Measurements from ENCODE around the gene GRAMD1B.

The GRAMD1B gene

GRCh38 chr11:123608945-123609344 lies 178.9 kb downstream of the GRAMD1B start:
- no peak for DNase-seq
- no peak overlapping the region for H3K27ac Mint-ChIP-seq
- H3K27me3 Mint-ChIP-seq, result no peaks in the 10 kb centered on the region
- H3K36me3 Mint-ChIP-seq (ENCODE audit: low read depth), result peaks cover 88% of the 10 kb centered on the region
- H3K4me3 Mint-ChIP-seq, result no peak overlapping the region
- H3K9me3 Mint-ChIP-seq, result no peaks in the 10 kb centered on the region
- H3K4me1 Mint-ChIP-seq (ENCODE audit: low read depth), result no peaks in the 10 kb centered on the region

- DNase-seq, result no peak
- Mint-ChIP-seq H3K27me3 (no peaks in the 10 kb centered on the region), H3K4me1 (ENCODE audit: low read depth) (no peaks in the 10 kb centered on the region), H3K9me3 (no peaks in the 10 kb centered on the region), H3K27ac (no peak overlapping the region), H3K4me3 (no peak overlapping the region), H3K36me3 (ENCODE audit: low read depth) (peaks cover 83% of the 10 kb centered on the region)
Measured at GRCh38 chr11:123611698-123612097, 181.6 kb downstream of the GRAMD1B start.

GRCh38 chr11:123616505-123617198 lies 186.6 kb downstream of the GRAMD1B start:
- DNase-seq, result no peak
- Mint-ChIP-seq H3K27me3 (no peaks in the 10 kb centered on the region), H3K36me3 (ENCODE audit: low read depth) (peaks cover 84% of the 10 kb centered on the region)

GRCh38 chr11:123622576-123622975 lies 192.5 kb downstream of the GRAMD1B start:
- no peaks in the 10 kb centered on the region for H3K4me1 Mint-ChIP-seq (ENCODE audit: low read depth)
- H3K36me3 Mint-ChIP-seq (ENCODE audit: low read depth), result peaks cover 55% of the 10 kb centered on the region
- no peaks in the 10 kb centered on the region for H3K27me3 Mint-ChIP-seq
- H3K27ac Mint-ChIP-seq, result no peak overlapping the region
- no peaks in the 10 kb centered on the region for H3K9me3 Mint-ChIP-seq
- no peak for DNase-seq
- no peak overlapping the region for H3K4me3 Mint-ChIP-seq

More at GRCh38 chr11:123616505-123617198, 186.6 kb downstream of the GRAMD1B start:
- Mint-ChIP-seq H3K27ac (no peak overlapping the region), H3K4me1 (ENCODE audit: low read depth) (no peaks in the 10 kb centered on the region), H3K9me3 (no peaks in the 10 kb centered on the region), H3K4me3 (no peak overlapping the region)

GRCh38 chr11:123624974-123625373 lies 194.9 kb downstream of the GRAMD1B start:
- H3K4me3 Mint-ChIP-seq, result no peak overlapping the region
- H3K27me3 Mint-ChIP-seq, result peaks cover 3% of the 10 kb centered on the region
- peaks cover 31% of the 10 kb centered on the region for H3K36me3 Mint-ChIP-seq (ENCODE audit: low read depth)
- no peaks in the 10 kb centered on the region for H3K9me3 Mint-ChIP-seq
- no peak overlapping the region for H3K27ac Mint-ChIP-seq
- H3K4me1 Mint-ChIP-seq (ENCODE audit: low read depth), result no peaks in the 10 kb centered on the region
- no peak for DNase-seq

GRCh38 chr11:123628936-123629683 lies 199.0 kb downstream of the GRAMD1B start:
- Mint-ChIP-seq H3K9me3 (no peaks in the 10 kb centered on the region), H3K27ac (peak overlapping the region; percentile 6), H3K4me3 (no peak overlapping the region), H3K4me1 (ENCODE audit: low read depth) (no peaks in the 10 kb centered on the region), H3K27me3 (peaks cover 6% of the 10 kb centered on the region), H3K36me3 (ENCODE audit: low read depth) (peaks cover 8% of the 10 kb centered on the region)
- DNase-seq, result no peak

- H3K36me3 Mint-ChIP-seq (ENCODE audit: low read depth), result peaks cover 5% of the 10 kb centered on the region
- H3K9me3 Mint-ChIP-seq, result no peaks in the 10 kb centered on the region
- no peak overlapping the region for H3K27ac Mint-ChIP-seq
- DNase-seq, result no peak
- no peaks in the 10 kb centered on the region for H3K4me1 Mint-ChIP-seq (ENCODE audit: low read depth)
- peaks cover 11% of the 10 kb centered on the region for H3K27me3 Mint-ChIP-seq
- no peak overlapping the region for H3K4me3 Mint-ChIP-seq
Measured at GRCh38 chr11:123630126-123630608, 200.1 kb downstream of the GRAMD1B start.

GRCh38 chr11:123640029-123640428 lies 210.0 kb downstream of the GRAMD1B start:
- Mint-ChIP-seq H3K27me3 (peaks cover 18% of the 10 kb centered on the region), H3K4me1 (ENCODE audit: low read depth) (peaks cover 2% of the 10 kb centered on the region), H3K36me3 (ENCODE audit: low read depth) (no peaks in the 10 kb centered on the region), H3K9me3 (no peaks in the 10 kb centered on the region), H3K4me3 (no peak overlapping the region), H3K27ac (no peak overlapping the region)
- DNase-seq, result no peak

GRCh38 chr11:123640677-123641494 lies 210.8 kb downstream of the GRAMD1B start:
- H3K27me3 Mint-ChIP-seq, result peaks cover 22% of the 10 kb centered on the region
- H3K36me3 Mint-ChIP-seq (ENCODE audit: low read depth), result no peaks in the 10 kb centered on the region
- peak; percentile 72 for DNase-seq
- no peak overlapping the region for H3K27ac Mint-ChIP-seq
- no peak overlapping the region for H3K4me3 Mint-ChIP-seq
- H3K9me3 Mint-ChIP-seq, result no peaks in the 10 kb centered on the region
- peaks cover 2% of the 10 kb centered on the region for H3K4me1 Mint-ChIP-seq (ENCODE audit: low read depth)

- Mint-ChIP-seq H3K4me3 (no peak overlapping the region), H3K27ac (no peak overlapping the region), H3K4me1 (ENCODE audit: low read depth) (peaks cover 2% of the 10 kb centered on the region), H3K9me3 (no peaks in the 10 kb centered on the region), H3K27me3 (peaks cover 28% of the 10 kb centered on the region), H3K36me3 (ENCODE audit: low read depth) (no peaks in the 10 kb centered on the region)
- no peak for DNase-seq
Measured at GRCh38 chr11:123641495-123641840, 211.4 kb downstream of the GRAMD1B start.

- peaks cover 2% of the 10 kb centered on the region for H3K4me1 Mint-ChIP-seq (ENCODE audit: low read depth)
- DNase-seq, result no peak
- H3K4me3 Mint-ChIP-seq, result no peak overlapping the region
- no peaks in the 10 kb centered on the region for H3K9me3 Mint-ChIP-seq
- peaks cover 24% of the 10 kb centered on the region for H3K27me3 Mint-ChIP-seq
- no peaks in the 10 kb centered on the region for H3K36me3 Mint-ChIP-seq (ENCODE audit: low read depth)
- H3K27ac Mint-ChIP-seq, result no peak overlapping the region
Measured at GRCh38 chr11:123642435-123642834, 212.4 kb downstream of the GRAMD1B start.

- Mint-ChIP-seq H3K27ac (no peak overlapping the region), H3K27me3 (peaks cover 22% of the 10 kb centered on the region), H3K4me1 (ENCODE audit: low read depth) (peaks cover 2% of the 10 kb centered on the region), H3K4me3 (no peak overlapping the region), H3K36me3 (ENCODE audit: low read depth) (no peaks in the 10 kb centered on the region), H3K9me3 (no peaks in the 10 kb centered on the region)
- DNase-seq, result no peak
Measured at GRCh38 chr11:123645286-123645975, 215.4 kb downstream of the GRAMD1B start.

- Mint-ChIP-seq H3K27ac (no peak overlapping the region), H3K4me3 (no peak overlapping the region), H3K4me1 (ENCODE audit: low read depth) (peaks cover 8% of the 10 kb centered on the region), H3K9me3 (no peaks in the 10 kb centered on the region), H3K36me3 (ENCODE audit: low read depth) (no peaks in the 10 kb centered on the region), H3K27me3 (peaks cover 56% of the 10 kb centered on the region)
- DNase-seq, result no peak
Measured at GRCh38 chr11:123650901-123651300, 220.8 kb downstream of the GRAMD1B start.

GRCh38 chr11:123652599-123652998 lies 222.5 kb downstream of the GRAMD1B start:
- no peak for DNase-seq
- no peak overlapping the region for H3K4me3 Mint-ChIP-seq
- H3K9me3 Mint-ChIP-seq, result no peaks in the 10 kb centered on the region
- no peaks in the 10 kb centered on the region for H3K36me3 Mint-ChIP-seq (ENCODE audit: low read depth)
- peaks cover 8% of the 10 kb centered on the region for H3K4me1 Mint-ChIP-seq (ENCODE audit: low read depth)
- peaks cover 55% of the 10 kb centered on the region for H3K27me3 Mint-ChIP-seq
- H3K27ac Mint-ChIP-seq, result no peak overlapping the region
